C1 segment of cervical spinal cord (tissue), 14 donors: ENCODE results near the gene HAAO.

ENCODE experiments used
- DNase-seq, 14 donors: peaks; one replicate each; lab custom pipeline; 2025; lab: John Stamatoyannopoulos, UW

Gene HAAO

GRCh38 chr2:42793334-42794270 lies 1.2 kb upstream of the HAAO start:
- peak in 1 of 14 donors; percentile 30 for DNase-seq

GRCh38 chr2:42792087-42792582 lies 248 bp downstream of the HAAO start:
- DNase-seq = peak in 6 of 14 donors; percentile 19 to 56 (median 36)

- no peak for DNase-seq
Observed at GRCh38 chr2:42791606-42792005, 777 bp downstream of the HAAO start.

GRCh38 chr2:42789751-42790150 lies 2.6 kb downstream of the HAAO start:
- no peak for DNase-seq

- DNase-seq = no peak
Observed at GRCh38 chr2:42788882-42789281, 3.5 kb downstream of the HAAO start.

- DNase-seq = no peak
Observed at GRCh38 chr2:42788478-42788793, 3.9 kb downstream of the HAAO start.

GRCh38 chr2:42787788-42788477 lies 4.5 kb downstream of the HAAO start:
- DNase-seq = no peak

- DNase-seq = no peak
Observed at GRCh38 chr2:42787424-42787787, 5.0 kb downstream of the HAAO start.

GRCh38 chr2:42786561-42787345 lies 5.6 kb downstream of the HAAO start:
- no peak for DNase-seq

- no peak for DNase-seq
Observed at GRCh38 chr2:42784204-42784880, 8.0 kb downstream of the HAAO start.

- no peak for DNase-seq
Observed at GRCh38 chr2:42783511-42783910, 8.9 kb downstream of the HAAO start.

GRCh38 chr2:42781181-42781580 lies 11.2 kb downstream of the HAAO start:
- no peak for DNase-seq

GRCh38 chr2:42777883-42778805 lies 14.2 kb downstream of the HAAO start:
- DNase-seq = no peak

- DNase-seq = no peak
Observed at GRCh38 chr2:42775810-42776209, 16.6 kb downstream of the HAAO start.

GRCh38 chr2:42775186-42775585 lies 17.2 kb downstream of the HAAO start:
- no peak for DNase-seq

GRCh38 chr2:42771546-42772153 lies 20.7 kb downstream of the HAAO start:
- no peak for DNase-seq

- DNase-seq = peak in 5 of 14 donors; percentile 24 to 71 (median 42)
Observed at GRCh38 chr2:42770288-42771131, 21.9 kb downstream of the HAAO start.

GRCh38 chr2:42769583-42770287 lies 22.6 kb downstream of the HAAO start:
- DNase-seq = no peak
